GM12801 (cell line): ENCODE results near the gene RGS19.

ENCODE experiments used
- TF ChIP-seq, protein P1 (sequence below): IDR thresholded peaks from one replicate; pipeline ENCODE4 v1.5.1; 2011; ENCODE audit warnings: control low read depth; ENCODE audit not compliant: insufficient read length; ENCODE audit errors: extremely low read depth

Gene RGS19, protein sequence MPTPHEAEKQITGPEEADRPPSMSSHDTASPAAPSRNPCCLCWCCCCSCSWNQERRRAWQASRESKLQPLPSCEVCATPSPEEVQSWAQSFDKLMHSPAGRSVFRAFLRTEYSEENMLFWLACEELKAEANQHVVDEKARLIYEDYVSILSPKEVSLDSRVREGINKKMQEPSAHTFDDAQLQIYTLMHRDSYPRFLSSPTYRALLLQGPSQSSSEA

GRCh38 chr20:64079273-64080012, at the start of gene RGS19:
Gene RGS19 (minus strand): TSS chr20:64079518. CDS start chr20:64076886, 2,632 bp downstream.
- TF ChIP-seq, protein P1, sequence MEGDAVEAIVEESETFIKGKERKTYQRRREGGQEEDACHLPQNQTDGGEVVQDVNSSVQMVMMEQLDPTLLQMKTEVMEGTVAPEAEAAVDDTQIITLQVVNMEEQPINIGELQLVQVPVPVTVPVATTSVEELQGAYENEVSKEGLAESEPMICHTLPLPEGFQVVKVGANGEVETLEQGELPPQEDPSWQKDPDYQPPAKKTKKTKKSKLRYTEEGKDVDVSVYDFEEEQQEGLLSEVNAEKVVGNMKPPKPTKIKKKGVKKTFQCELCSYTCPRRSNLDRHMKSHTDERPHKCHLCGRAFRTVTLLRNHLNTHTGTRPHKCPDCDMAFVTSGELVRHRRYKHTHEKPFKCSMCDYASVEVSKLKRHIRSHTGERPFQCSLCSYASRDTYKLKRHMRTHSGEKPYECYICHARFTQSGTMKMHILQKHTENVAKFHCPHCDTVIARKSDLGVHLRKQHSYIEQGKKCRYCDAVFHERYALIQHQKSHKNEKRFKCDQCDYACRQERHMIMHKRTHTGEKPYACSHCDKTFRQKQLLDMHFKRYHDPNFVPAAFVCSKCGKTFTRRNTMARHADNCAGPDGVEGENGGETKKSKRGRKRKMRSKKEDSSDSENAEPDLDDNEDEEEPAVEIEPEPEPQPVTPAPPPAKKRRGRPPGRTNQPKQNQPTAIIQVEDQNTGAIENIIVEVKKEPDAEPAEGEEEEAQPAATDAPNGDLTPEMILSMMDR, result no peak

DNA sequence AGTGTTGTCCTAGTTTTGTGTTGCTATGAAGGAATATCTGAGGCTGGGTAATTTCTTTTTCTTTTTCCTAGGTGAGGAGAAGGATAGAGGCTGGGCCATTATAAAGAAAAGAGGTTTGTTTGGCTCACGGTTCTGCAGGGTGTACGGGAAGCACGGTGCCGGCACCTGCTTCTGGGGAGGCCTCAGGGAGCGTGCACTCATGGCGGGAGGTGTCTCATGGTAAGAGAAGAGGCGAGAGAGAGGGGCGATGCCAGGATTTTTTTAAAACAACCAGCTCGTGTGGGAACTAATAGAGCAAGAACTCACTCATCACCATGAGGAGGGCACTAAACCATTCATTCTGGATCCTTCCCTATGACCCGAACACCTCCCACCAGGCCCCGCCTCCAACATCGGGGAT, 42.3 kb upstream of the RGS19 start:
- TF ChIP-seq, protein P1, result no peak

DNA sequence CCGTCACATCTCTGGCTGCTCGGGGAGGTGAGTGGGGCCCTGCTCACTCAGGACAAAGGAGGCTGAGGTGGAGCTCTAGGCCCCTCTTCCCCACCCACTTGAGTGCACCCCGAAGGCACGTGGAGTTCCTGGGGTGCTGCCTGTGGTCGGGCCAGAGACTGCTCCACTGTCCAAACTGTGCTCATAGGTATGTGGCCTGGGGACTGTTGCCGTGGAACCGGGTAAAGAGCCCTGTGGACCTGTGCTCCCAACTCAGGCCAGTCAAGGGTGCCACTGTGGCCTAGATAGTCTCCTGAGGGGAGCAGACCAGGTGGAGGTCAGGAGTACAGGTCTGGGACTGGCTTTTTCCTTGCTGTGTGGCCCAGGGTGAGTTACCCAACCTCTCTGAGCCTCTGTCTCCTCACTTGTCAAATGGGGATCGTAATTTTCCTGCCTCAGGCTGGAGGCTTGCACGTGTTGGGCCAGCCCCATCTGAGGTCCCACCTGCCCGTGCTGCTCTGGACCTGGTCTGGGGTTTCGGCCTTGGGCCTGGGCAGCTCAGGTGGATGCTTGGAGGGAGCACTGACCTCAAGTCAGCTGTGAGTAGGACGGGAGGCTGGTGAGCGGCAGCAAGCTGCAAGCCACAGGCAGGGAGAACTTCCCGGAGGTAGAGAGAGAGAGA, 40.5 kb upstream of the RGS19 start:
- TF ChIP-seq, protein P1, result no peak

DNA sequence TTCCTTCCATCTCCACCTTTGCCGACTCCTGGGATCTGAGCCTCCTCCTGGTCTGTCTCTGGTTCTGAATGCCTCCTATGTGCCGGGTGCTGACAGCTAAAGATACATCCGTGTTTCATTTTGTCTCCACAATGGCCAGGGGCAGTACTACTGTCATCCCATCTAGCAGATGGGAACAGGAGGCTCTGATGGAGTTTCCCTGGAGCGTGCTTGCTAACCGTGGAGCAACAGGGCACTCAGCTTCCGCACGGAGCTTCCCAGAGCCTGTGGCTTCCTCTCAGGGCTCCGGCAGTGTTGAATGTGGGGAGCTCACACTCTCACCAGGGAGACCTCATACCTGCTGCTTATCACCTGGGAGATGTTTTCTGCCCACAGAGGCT, 40.0 kb upstream of the RGS19 start:
- TF ChIP-seq, protein P1, result no peak

- TF ChIP-seq, protein P1, result no peak
Observed at GRCh38 chr20:64116541-64117431, 37.5 kb upstream of the RGS19 start.

GRCh38 chr20:64116016-64116415, 36.7 kb upstream of the RGS19 start:
- TF ChIP-seq, protein P1, result no peak
